Loucy (cell line): ENCODE measurements around the gene MS4A10.
"Not testable (repeated sequence)": the region's sequence is repeated elsewhere in the genome, so short reads cannot be mapped to it uniquely, and the experiment has no call there.

Source experiments
- H2AFZ ChIP-seq: fragments of 200-600 bp; sonication (generic); 2 replicates; pipeline ENCODE4 v1.6.0; 2016; ENCODE audit warnings: antibody characterized with exemption, mild to moderate bottlenecking, low read length, moderate library complexity
- H3F3A ChIP-seq: fragments of 200-600 bp; 2 replicates; pipeline ENCODE4 v1.6.0; 2016; ENCODE audit warnings: antibody characterized with exemption, low read depth, mild to moderate bottlenecking
- H3K27me3 ChIP-seq: fragments of 200-600 bp; sonication (generic); 2 replicates; pipeline ENCODE4 v1.6.1; 2014; ENCODE audit warnings: low read length, mild to moderate bottlenecking; ENCODE audit not compliant: insufficient read depth, poor library complexity, severe bottlenecking
- H3K36me3 ChIP-seq: fragments of 200-600 bp; sonication (generic); 2 replicates; pipeline ENCODE4 v1.6.1; 2016; ENCODE audit warnings: low read length; ENCODE audit not compliant: insufficient read depth
- H3K4me1 ChIP-seq: fragments of 200-600 bp; sonication (generic); 2 replicates; pipeline ENCODE4 v1.5.1; 2014; ENCODE audit warnings: low read length, mild to moderate bottlenecking; ENCODE audit not compliant: insufficient read depth, poor library complexity, severe bottlenecking
- H3K4me2 ChIP-seq: fragments of 200-600 bp; sonication (generic); 2 replicates; pipeline ENCODE4 v1.6.0; 2014; ENCODE audit warnings: antibody characterized with exemption, low read length, low read depth, mild to moderate bottlenecking; ENCODE audit not compliant: poor library complexity, severe bottlenecking
- H3K4me3 ChIP-seq: fragments of 200-600 bp; sonication (generic); 2 replicates; pipeline ENCODE4 v1.5.1; 2014; ENCODE audit warnings: low read length, mild to moderate bottlenecking, mixed read lengths; ENCODE audit not compliant: poor library complexity, severe bottlenecking
- H3K79me2 ChIP-seq: fragments of 200-600 bp; sonication (generic); 2 replicates; pipeline ENCODE4 v1.6.1; 2014; ENCODE audit warnings: low read length; ENCODE audit not compliant: insufficient read depth
- H3K9ac ChIP-seq: fragments of 200-600 bp; sonication (generic); 2 replicates; pipeline ENCODE4 v1.6.0; 2014; ENCODE audit warnings: mild to moderate bottlenecking, low read depth, low read length, moderate library complexity; ENCODE audit not compliant: poor library complexity, severe bottlenecking
- H3K9me2 ChIP-seq: fragments of 200-600 bp; sonication (generic); replicated peaks from 2 replicates; pipeline ENCODE4 v1.6.1; 2016; ENCODE audit warnings: low read depth, low read length, mixed read lengths
- H3K9me3 ChIP-seq: fragments of 200-600 bp; sonication (generic); 2 replicates; pipeline ENCODE4 v1.6.1; 2014; ENCODE audit warnings: mild to moderate bottlenecking, antibody characterized with exemption, low read length, low read depth; ENCODE audit not compliant: insufficient read depth
- H4K20me1 ChIP-seq: fragments of 200-600 bp; sonication (generic); 2 replicates; pipeline ENCODE4 v1.6.0; 2014; ENCODE audit warnings: antibody characterized with exemption, low read length, mild to moderate bottlenecking; ENCODE audit not compliant: insufficient read depth, poor library complexity, severe bottlenecking
- EZH2phosphoT487 ChIP-seq: fragments of 200-600 bp; IDR thresholded peaks from 2 replicates; pipeline ENCODE4 v1.6.1; 2018; ENCODE audit warnings: antibody characterized with exemption, mild to moderate bottlenecking, moderate library complexity, borderline replicate concordance
- TF ChIP-seq, protein P1 (sequence below): fragments of 200-600 bp; sonication (generic); conservative IDR thresholded peaks from 2 replicates; pipeline ENCODE4 v1.5.1; 2014; ENCODE audit warnings: mild to moderate bottlenecking, antibody characterized with exemption, low read length

Gene MS4A10

GRCh38 chr11:60756307-60757032 is 28.7 kb upstream of the MS4A10 start, which contains the start of gene MS4A15:
Gene MS4A15, plus strand, starts transcription at chr11:60756867. Its CDS starts 6,867 bp downstream, at chr11:60763734.
- Histone ChIP-seq H4K20me1 (no peaks in the 10 kb centered on the region), H3K79me2 (no peaks in the 10 kb centered on the region), H2AFZ (no peak within 1 kb of the TSS), H3K36me3 (no peaks in the 10 kb centered on the region), H3K9me3 (no peaks in the 10 kb centered on the region), H3K9ac (no peak within 1 kb of the TSS), H3K4me2 (no peak within 1 kb of the TSS), H3K4me1 (no peaks in the 10 kb centered on the region), H3K9me2 (no peaks in the 10 kb centered on the region), H3K27me3 (no peaks in the 10 kb centered on the region), H3F3A (no peaks in the 10 kb centered on the region), H3K4me3 (no peak within 1 kb of the TSS)
- TF ChIP-seq EZH2phosphoT487, result no peak
- TF ChIP-seq, protein P1, sequence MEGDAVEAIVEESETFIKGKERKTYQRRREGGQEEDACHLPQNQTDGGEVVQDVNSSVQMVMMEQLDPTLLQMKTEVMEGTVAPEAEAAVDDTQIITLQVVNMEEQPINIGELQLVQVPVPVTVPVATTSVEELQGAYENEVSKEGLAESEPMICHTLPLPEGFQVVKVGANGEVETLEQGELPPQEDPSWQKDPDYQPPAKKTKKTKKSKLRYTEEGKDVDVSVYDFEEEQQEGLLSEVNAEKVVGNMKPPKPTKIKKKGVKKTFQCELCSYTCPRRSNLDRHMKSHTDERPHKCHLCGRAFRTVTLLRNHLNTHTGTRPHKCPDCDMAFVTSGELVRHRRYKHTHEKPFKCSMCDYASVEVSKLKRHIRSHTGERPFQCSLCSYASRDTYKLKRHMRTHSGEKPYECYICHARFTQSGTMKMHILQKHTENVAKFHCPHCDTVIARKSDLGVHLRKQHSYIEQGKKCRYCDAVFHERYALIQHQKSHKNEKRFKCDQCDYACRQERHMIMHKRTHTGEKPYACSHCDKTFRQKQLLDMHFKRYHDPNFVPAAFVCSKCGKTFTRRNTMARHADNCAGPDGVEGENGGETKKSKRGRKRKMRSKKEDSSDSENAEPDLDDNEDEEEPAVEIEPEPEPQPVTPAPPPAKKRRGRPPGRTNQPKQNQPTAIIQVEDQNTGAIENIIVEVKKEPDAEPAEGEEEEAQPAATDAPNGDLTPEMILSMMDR, result peak; percentile 67

DNA sequence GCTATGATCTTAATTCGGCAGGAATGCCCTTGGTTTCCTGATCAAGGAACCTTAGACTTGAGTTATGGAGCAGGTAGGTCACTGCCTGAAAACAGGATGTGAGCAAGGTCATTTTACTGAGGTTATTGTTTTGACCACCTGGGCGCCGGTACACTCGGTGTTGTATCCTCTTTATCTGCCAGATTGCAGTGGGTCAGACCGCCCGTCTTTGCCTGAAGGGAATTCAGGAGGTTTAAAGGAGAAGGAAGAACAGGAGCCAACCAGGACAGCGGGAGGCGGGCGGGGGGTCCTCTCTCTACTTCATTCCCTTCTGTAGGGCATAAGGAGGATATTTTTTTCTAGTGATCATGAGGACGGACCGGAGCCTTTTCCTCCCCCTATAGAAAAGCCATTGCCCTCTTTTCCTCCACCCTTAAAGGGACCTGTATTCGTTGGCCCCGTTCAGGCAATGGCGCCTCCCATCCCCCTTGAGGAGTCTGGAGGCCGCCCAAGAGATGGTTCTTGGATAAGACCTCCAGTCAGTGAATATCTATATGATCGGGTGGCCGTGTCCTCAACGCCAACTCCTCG is 27.8 kb upstream of the MS4A10 start:
- Histone ChIP-seq H3K9ac (no peak overlapping the region), H3K36me3 (no peaks in the 10 kb centered on the region), H3K4me3 (no peak overlapping the region), H3K9me2 (no peaks in the 10 kb centered on the region), H3K9me3 (no peaks in the 10 kb centered on the region), H3F3A (no peaks in the 10 kb centered on the region), H3K4me2 (no peak overlapping the region), H4K20me1 (no peaks in the 10 kb centered on the region), H3K27me3 (no peaks in the 10 kb centered on the region), H3K79me2 (no peaks in the 10 kb centered on the region), H3K4me1 (no peaks in the 10 kb centered on the region), H2AFZ (no peak overlapping the region)
- TF ChIP-seq, protein P1, result no peak
- TF ChIP-seq EZH2phosphoT487, result no peak

DNA sequence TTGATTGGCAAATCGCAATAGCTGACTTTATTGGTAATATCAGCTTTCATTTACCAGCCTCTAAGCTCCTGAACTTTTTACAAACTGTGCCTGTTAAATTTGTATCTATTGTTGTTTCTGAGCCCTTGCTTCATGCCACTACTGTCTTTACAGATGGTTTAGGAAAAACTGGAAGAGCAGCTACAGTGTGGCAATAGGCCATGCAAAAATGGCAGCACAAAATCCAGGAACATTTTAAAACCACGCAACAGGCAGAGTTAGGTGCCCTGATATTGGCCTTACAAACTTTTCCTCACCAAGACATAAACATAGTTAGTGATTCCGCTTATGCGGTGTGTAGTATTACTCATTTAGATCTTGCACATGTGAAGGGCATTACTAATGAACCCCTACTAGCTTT is 26.5 kb upstream of the MS4A10 start:
- not testable (repeated sequence) for H3K4me1 ChIP-seq, H3K4me3 ChIP-seq, H3K79me2 ChIP-seq, H3K9me3 ChIP-seq, H3K4me2 ChIP-seq, H2AFZ ChIP-seq, H4K20me1 ChIP-seq, H3K36me3 ChIP-seq, H3K9ac ChIP-seq, H3K9me2 ChIP-seq, H3F3A ChIP-seq, H3K27me3 ChIP-seq

GRCh38 chr11:60759438-60760225 is 25.5 kb upstream of the MS4A10 start:
- H3K4me3 ChIP-seq, H3K9me2 ChIP-seq, H2AFZ ChIP-seq, H3K79me2 ChIP-seq, H3K4me1 ChIP-seq, H3K9ac ChIP-seq, H3K4me2 ChIP-seq, H3K9me3 ChIP-seq, H4K20me1 ChIP-seq, H3F3A ChIP-seq, H3K36me3 ChIP-seq, H3K27me3 ChIP-seq: not testable (repeated sequence)
